Panc1 (cell line): ENCODE measurements around the gene PLEKHG4B.

Experiments used
- CTCF ChIP-seq: fragments of 450-650 bp; IDR thresholded peaks from 2 replicates; pipeline ENCODE4 v1.5.1; 2017; ENCODE audit warnings: mild to moderate bottlenecking
- POLR2AphosphoS5 ChIP-seq: IDR thresholded peaks from 2 replicates; pipeline ENCODE4 v1.6.1; 2012; ENCODE audit warnings: mild to moderate bottlenecking, low read depth, low read length, moderate library complexity
- REST ChIP-seq, 2 experiments: IDR thresholded peaks; 2 replicates each; pipeline ENCODE4 v1.6.1; 2011 to 2012; ENCODE audit warnings: low read depth in 2 of 2, control low read depth in 1 of 2, low read length in 1 of 2, mild to moderate bottlenecking in 1 of 2, moderate library complexity in 1 of 2; ENCODE audit not compliant: insufficient read depth in 1 of 2
- SIN3A ChIP-seq: IDR thresholded peaks from 2 replicates; pipeline ENCODE4 v1.6.1; 2012; ENCODE audit warnings: low read depth, mild to moderate bottlenecking, low read length, moderate library complexity, borderline replicate concordance; ENCODE audit not compliant: insufficient read depth
- TCF7L2 ChIP-seq: IDR thresholded peaks from 2 replicates; pipeline ENCODE4 v1.6.1; 2011; ENCODE audit warnings: mild to moderate bottlenecking, low read depth, low read length, inconsistent platforms

DNA sequence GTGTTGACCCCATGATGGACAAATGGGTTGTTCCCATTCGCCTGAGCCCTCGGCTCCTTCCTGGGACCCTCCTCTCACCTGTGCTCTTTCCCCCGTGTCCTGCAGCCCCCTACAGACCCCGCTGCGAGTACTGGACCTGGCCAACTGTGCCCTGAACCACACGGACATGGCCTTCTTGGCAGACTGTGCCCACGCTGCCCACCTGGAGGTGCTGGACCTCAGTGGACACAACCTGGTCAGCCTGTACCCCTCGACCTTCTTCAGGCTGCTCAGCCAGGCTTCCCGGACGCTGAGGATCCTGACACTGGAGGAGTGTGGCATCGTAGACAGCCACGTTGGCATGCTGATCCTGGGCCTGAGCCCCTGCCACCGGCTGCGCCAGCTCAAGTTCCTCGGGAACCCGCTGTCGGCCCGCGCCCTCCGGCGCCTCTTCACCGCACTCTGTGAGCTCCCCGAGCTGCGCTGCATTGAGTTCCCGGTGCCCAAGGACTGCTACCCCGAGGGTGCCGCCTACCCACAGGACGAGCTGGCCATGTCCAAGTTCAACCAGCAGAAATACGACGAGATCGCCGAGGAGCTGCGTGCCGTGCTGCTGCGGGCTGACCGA, 102.7 kb downstream of the PLEKHG4B start:
- TF ChIP-seq CTCF (no peak), REST (IDR thresholded peaks at IDR 0.05; ENCODE audit: insufficient read depth in 1 of 2, low read depth in 2 of 2, low read length in 1 of 2) (no peak), POLR2AphosphoS5 (no peak), TCF7L2 (no peak), SIN3A (no peak)
